C1 segment of cervical spinal cord (tissue), 14 donors: Measurements from ENCODE around the gene ZC3H4.
"Not testable (repeated sequence)": the region's sequence is repeated elsewhere in the genome, so short reads cannot be mapped to it uniquely, and the experiment has no call there.

Experiments
- DNase-seq, 14 donors: peaks; one replicate each; lab custom pipeline; 2025; lab: John Stamatoyannopoulos, UW

The ZC3H4 gene

DNA sequence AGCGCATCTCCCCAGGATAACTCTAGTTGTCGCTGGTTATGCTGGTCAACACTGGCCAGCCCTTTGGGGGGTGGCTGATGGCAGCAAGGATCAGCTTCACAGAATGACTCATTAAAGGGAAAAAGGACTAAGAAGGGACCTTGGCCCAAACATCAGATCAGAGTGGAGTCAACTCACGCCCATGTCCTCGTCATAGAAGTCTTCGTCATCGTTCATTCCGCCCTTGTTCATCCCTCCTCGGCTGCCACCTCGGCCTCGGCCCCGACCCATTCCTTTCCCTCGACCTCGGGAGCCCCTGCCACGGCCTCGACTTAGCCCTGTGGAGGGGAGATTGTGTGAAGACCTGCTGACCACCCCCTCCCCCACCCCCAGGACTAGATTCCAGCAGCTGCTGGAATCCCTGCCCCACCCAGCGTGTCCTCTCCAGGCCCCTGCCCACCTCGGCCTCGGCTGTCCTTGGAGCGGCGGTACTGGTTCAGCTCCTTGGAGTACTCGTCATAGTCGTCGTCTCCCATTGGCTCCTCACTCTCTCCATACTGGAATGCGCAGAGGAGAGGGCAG is 28.6 kb downstream of the ZC3H4 start:
- no peak for DNase-seq

DNA sequence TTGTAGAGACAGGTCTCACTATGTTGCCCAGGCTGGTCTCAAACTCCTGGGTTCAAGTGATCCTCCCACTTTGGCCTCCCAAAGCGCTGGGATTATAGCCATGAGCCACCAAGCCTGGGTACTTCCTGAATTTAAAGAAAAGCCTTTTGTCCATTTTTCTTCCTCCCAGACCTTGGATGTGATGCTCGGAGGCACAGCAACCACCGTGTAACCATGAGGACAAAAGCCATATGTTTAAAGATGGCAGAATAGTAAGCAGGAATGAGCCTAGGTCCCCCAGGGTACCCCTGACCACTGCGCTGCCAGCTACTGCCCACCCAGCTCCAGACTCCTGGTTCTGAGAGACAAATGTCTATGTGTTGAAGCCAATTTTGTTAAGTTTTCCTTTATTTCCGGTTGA is 31.1 kb downstream of the ZC3H4 start:
- DNase-seq, result no peak

DNA sequence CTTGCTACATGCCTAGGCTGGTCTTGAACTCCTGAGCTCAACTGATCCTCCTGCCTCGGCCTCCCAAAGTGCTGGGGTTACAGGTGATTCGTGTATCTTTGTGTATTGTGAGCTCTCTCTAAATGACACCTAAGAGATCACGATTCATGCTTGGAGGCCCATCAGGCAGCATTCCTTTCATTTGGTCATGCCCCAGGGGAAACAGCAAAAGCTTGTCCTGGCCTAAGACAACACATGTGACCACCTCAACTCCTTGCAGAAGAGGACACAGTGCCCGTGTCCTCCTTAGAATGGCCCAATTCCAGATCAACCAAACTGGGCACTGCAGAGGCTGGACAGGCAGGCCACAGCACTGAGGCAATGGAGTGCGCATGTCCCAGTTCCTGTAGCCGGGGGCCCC is 32.5 kb downstream of the ZC3H4 start:
- DNase-seq, result no peak

DNA sequence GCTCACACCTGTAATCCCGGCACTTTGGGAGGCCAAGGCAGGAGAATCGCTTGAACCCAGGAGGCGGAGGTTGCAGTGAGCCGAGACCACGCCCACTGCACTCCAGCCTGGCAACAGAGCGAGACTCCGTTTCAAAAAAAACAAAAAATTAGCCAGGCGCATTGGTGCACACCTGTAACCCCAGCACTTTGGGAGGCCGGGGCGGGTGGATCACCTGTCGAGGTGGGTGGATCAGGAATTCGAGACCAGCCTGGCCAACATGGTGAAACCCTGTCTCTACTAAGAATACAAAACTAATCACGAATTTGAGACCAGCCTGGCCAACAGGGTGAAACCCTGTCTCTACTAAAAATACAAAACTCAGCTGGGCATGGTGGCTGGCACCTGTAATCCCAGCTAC is 35.2 kb downstream of the ZC3H4 start:
- DNase-seq, result not testable (repeated sequence)

DNA sequence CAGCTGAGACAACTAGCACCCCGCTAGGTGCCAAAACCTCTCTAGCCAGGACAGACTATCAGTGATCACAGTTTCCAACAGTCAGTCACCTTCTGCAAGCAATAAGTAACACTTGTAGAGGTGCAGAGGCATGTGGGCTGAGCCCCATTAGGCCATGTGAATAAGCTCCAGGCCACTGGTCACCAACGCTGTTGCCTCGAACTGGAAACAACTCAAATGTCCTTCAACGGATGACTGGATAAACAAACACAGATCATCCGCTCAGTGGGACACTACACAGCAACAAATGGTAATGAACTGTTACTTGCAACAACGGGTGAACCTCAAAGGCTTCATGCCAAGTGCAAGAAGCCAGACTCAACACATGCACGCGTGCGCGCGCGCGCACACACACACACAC is 37.6 kb downstream of the ZC3H4 start:
- peak in 2 of 14 donors; percentile 9 to 55 for DNase-seq

DNA sequence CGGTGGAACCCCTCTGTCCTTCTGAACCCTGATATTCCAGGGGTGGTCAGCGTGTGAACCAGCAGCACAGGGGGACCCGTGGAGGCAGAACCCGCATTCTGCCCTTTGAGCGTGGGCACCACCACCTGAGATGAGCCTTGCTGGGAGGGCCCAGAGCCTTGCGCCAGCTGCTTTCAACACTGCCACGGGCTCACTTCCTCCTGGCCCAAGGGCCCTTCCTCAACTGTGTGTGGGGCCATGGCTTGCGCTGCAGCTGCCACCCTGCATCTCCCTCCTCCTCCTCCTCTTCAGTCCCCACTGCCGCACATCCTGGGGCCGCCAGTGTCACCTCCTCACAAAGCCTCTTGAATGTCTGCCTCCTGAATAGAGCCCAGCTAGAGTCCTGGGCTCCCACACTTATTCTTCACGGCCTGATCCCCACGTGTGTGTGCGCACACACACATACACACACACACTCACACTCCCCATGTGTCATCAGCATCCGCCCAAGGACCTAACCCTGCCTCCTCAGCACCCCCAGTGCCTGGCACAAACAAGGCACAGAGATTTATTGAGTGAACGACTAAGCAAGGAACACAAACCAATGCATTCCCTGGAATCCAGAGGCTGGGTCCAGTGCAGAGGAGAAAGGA is 38.3 kb downstream of the ZC3H4 start:
- DNase-seq, result peak in 1 of 14 donors; percentile 21

DNA sequence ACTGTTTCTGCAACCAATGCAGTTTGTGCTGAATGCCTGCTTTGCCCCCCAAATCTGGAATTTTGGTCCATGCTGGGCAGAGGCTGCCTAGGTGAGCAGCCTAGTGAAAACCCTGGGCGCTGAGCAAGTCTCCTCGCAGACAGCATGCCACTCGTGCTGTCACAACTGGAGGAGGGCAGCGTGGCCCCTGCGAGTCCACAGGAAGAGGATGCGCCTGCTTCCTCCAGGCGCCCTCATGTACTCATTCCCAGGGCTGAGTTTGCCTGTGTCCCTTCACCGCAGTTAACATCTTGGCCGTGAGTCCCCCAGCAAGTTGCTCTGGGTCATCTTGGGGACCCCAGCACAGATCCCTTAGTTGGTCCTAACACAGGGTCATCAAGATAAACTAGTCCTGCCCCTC is 39.0 kb downstream of the ZC3H4 start:
- DNase-seq, result no peak

DNA sequence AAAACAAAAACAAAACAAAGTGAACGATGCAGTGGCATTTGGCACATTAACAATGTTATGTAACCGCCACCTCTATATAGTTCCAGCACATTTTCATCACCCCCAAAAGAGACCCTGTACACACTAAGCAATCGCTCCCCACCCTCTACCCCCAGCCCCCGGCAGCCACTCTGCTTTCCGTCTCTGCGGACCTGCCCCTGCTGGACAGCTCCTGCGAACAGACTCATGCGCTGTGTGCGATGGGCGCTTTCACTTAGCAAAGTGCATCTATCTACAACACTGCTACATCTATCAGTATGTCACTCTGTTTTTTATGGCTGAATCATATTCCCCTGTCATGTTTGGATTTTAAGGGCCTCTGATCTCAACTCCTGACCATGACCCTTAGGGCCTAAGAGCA is 40.0 kb downstream of the ZC3H4 start:
- DNase-seq, result no peak

DNA sequence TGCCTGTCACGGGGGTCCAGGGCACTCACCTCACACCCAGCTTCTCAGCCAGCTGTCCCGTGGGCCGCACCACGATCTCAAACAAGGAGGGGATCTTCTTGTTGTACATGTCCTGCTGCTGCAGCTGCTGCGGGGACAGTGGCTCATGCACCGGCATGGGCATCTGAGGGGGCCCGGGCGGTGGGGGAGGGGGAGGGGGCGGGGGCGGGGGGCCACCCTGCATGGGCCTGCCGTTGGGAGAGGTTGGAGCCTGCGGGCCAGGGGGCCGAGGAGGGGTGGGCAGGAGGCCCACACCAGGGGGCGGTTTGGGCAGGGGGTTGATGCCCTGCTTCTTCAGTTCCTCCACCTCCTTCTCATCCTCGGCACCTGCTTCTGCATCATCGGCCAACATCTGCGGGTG is 41.3 kb downstream of the ZC3H4 start:
- DNase-seq, result no peak

DNA sequence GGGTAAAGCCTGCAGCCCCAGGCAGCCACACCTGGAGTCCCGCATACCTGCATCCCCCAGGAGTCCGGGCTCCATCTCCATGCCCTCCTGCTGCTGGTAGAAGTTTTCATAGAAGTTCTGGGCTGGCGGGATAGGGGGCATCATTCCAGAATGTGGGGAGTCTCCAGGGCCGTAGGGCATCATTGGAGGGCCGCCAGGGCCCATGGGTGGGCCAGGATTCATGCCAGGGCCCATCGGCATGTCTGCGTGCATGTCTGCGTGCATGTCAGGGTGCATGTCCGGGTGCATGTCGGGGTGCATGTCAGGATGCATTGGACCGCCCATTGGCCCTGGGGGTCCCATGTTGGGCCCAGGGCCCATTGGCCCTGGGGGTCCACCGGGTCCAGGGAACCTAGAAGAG is 41.8 kb downstream of the ZC3H4 start:
- DNase-seq, result no peak

DNA sequence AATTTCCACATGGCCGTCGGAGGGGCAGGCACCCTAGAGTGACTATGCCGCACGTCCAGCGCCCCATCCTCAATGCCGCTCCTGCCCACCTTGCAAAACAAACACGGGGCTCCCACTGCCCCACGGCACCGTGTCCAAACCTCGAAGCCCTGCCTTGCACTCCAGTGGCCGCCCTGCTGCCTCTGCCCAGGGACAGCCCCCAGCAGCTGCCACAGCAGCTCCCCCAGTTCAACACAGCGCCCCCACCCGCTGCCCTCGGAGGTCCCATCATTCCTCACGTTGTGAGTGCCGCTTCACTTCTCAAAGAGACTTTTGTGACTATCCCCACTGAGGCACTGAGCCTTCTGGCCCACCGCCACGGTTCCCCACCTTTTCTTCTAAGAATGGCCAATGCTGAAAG is 42.8 kb downstream of the ZC3H4 start:
- no peak for DNase-seq

DNA sequence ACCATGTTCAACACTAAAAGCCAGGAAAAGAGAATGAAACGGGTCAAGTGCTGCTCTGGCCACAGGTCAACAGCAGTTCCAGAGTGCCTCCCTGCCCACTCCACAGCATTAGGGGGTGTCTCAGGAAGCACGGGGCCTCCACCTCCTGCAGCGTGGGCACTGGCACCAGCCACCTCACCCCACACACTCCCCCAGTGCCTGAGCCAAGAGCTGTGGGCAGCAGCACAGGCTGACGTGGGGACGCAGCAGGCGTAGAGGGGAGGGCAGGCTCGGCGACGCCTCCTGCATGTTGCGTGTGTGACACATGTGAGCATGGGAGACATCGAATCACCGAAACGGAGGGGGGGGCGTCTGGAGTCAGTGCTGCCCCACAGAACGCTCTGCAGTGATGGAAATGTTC is 43.8 kb downstream of the ZC3H4 start:
- no peak for DNase-seq

DNA sequence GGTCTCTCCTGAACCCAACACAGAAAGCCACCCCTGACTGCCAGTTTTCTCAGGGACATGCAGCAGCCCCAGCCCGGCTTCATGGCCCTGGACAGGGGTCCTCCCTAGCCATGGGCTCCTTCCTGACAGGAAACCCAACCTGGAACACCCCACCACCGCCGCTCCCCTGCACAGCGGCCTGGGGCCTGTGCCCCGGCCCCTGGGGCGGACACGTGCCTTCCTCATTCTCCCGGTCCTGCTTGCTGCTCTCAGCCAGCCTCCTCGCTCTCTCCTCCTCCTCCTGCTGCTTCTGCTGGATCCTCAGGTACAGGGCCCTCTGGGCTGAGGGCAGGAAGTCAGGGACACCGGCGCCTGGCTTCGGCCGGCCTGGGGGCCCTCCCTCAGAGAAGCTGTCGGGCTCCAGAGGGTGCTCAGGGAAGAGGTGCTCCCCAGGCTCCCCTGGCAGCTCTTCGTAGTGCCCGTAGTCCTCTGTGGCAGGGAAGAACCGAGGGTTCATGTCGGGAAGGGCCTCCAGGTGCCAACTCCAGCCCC is 44.6 kb downstream of the ZC3H4 start:
- DNase-seq, result no peak

DNA sequence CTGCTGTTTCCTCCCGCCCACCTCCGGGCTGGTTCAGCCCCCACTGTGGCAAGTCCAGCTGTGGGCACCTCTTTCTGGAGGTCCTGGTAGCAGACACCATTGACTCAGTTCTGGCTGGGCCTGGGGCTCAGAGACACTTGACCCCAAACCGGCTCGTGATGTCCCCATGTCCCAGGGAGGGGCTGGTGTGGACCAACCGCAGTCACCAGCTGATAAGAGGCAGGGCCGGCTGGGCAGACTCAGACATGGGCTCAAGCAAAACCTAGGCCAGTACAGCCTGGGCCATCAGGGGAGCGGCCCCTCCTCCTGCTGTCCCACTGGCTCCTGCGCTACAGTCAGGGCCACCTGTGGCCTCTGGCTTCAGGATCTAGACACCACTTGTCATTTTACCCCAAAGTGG is 45.3 kb downstream of the ZC3H4 start:
- no peak for DNase-seq

DNA sequence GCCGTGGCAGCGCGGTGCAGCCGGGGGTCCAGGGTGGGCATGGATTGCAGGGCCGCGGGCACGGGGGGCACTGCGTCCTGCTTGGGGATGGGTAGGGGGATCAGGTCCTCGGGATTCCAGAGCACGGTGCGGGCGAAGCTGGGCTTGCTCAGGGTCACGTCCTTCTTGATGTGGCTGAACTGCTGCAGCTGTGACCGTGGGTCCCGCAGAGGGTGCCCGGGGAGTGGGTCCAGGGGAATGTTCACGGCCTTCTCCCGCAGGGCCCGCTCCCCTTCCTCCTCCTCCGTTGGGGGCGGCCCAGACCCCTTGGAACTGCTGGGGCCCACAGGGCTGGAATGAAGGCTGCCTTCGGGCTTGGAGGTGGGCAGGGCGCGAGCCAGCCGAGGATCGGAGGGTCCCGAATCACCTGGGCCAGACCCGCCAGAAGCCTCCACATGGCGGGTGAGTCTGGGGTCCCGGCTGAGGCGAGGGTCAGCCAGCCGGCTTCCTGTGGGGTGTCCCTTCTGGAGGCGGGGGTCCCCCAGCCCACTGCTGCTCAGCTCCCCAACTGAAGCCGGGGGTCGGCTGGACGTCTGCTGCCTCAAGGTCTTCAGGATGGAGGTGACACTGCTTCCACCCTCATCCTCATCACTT is 46.2 kb downstream of the ZC3H4 start:
- DNase-seq, result no peak

DNA sequence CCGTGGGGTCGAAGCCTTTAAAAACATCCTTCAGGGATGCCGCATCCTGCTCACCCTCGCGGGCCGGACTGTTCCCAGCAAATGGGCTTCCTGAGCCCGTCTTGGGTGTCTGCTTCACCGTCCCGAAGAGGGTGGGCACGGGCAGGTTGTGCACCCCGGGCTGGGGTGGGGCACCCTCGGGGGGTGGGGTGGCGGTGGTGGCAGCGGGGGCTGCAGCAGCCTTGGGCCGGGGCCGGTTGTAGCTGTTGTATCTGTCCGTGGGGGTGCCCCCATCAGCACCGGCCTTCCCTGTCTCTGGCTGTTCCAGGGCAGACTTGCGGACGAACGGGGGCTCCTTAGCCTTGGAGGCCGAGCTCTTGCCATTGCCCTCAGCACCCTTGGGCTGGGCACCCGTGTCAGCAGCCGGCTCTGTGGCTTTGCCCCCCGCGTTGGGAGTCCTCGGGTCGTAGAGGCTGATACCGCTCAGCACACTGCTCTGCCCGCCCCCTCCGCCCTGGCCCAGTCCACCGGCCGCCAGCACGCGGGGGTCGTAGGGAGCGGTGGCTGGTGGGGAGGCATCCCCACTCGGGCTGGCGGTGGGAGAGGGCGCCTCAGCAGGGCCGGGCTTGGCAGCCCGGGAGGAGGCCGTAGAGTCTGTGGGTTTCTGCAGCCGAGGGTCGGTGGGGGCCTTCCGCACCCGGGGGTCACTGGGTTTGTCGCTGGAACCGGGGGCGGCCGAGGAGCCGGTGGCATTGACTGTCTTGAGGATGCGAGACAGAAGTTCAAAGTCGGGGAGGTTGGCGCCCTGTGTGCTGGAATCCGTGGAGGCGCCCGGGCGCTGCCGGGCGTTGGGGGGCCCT is 47.0 kb downstream of the ZC3H4 start:
- no peak for DNase-seq

DNA sequence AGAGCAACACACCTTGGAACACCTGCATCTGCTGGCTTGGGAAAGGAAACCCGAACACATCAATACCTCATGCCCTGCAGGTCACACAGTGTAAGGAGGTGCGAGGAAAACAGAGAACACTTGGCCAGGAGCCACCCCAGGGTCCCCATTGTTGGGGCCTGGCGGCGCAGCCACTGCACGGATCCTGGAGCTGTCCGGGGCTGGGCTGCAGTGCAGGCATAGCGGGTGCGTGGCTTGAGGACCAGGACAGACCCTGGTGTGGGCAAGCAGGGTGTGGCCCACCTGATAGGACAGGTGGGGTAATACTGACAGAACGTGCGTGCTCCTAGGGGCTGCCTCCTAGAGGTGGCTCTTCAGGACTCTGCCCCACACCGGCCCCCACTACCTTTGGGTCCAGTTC is 48.3 kb downstream of the ZC3H4 start:
- DNase-seq, result no peak

DNA sequence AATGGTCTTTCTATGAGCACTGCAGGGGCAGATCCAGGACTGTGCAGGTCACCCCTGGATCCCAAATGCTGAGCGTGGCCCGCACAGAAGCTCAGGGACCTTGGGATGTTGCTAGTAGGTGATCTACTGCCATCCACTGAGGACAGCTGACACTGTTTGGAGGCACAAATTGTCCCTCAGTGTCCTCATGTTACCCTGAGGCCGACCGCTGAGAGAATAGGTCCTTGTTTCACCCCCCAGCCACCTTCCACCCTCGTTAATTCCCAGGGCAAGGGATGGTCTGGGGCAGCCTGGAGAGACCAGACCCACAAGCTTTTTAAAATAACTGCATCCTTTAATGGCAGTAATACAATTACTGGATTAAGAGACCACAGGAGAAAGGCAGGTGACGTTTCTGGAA is 49.7 kb downstream of the ZC3H4 start:
- no peak for DNase-seq

DNA sequence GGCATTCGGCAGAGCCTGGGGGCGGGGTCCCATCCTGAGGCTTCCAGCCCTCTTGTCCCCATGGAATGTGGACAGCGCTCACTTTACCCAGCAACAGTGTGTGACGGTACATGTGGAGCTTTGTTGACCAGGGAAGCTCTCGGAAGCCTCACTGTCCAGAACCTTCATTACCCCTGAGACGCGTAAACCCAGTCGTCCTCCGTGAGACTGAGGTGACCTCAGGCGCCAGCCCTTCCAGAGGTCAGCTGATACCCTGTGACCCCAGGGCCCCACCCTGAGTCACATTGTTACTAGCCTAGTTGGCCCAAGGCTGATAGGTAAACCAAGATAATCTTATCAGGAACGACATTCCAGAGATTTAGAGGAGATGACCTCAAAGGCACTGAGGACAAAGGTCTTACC is 55.0 kb downstream of the ZC3H4 start:
- no peak for DNase-seq

DNA sequence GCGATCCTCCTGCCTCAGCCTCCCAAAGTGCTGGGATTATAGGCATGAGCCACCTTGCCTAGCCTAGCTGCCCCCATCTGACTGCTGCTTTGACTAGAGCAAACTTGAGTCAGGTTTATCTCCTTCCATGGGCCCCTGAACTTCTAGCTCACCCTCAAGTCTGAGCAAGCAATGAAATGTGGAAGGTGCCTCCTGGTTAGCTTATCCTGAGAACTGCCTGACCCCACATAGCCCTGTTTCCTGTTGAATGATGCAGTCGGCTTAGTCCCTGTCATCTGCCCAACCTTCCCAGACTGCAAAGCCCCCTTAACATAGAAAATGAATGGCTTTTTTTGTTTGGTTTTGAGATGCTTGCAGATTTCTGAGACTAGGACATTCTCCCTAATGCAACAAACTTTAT is 56.2 kb downstream of the ZC3H4 start:
- DNase-seq, result no peak

DNA sequence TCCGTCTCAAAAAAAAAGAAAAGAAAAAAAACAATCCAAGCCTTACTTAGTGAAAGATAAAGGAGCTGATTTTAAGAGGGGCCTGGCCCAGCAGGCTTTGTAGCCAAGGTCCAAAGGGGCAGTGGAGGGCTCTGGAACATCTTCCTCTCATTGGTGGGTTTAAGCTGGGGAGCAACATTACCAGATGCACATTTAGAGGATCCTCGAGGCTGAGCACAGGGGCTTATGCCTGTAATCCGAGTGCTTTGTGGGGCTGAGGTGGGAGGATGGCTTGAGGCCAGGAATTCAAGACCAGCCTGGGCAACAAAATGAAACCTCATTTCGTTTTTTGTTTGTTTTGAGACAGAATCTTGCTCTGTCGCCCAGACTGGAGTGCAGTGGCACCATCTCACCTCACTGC is 57.2 kb downstream of the ZC3H4 start:
- no peak for DNase-seq

DNA sequence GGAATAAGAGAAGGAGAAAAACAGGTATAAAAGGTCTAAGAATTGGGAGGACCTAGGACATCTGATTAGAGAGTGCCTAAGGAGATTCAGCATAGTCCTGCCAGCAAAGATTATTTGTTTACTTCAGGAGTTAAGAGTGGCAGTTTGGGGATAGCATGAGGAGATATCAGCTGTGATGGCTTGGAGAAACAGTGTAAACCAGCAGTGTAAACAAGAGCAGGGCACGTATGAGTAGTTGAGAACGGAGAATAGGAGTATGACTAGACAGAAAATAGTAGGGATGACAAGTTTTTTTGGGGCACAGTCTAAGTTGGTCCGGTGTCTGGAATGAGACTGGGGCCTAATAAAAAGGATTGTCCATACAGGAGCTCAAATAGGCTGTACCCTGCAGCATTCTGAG is 63.0 kb downstream of the ZC3H4 start:
- not testable (repeated sequence) for DNase-seq
